HG02642 (cell line): ENCODE results near the gene C1orf105.
A peak's percentile ranks its signal among the peaks of the same experiment; 100 is the strongest.
"Not testable (repeated sequence)": the region's sequence is repeated elsewhere in the genome, so short reads cannot be mapped to it uniquely, and the experiment has no call there.

ENCODE experiments used
- ATAC-seq: cut with Tn5 transposase; IDR thresholded peaks from one replicate; pipeline ENCODE4 v1.9.1; 2021; ENCODE audit warnings: mild to moderate bottlenecking; ENCODE audit not compliant: unreplicated experiment, poor library complexity

C1orf105 gene

GRCh38 chr1:172480431-172480830 lies 59.9 kb downstream of the C1orf105 start:
- ATAC-seq: no peak

- ATAC-seq: peak; percentile 45
Observed at GRCh38 chr1:172482044-172482443, 61.6 kb downstream of the C1orf105 start.

- no peak for ATAC-seq
Observed at GRCh38 chr1:172483448-172483847, 63.0 kb downstream of the C1orf105 start.

- ATAC-seq: no peak
Observed at GRCh38 chr1:172484252-172484651, 63.8 kb downstream of the C1orf105 start.

- no peak for ATAC-seq
Observed at GRCh38 chr1:172485626-172486025, 65.1 kb downstream of the C1orf105 start.

GRCh38 chr1:172486805-172487454 lies 66.4 kb downstream of the C1orf105 start:
- no peak for ATAC-seq

- no peak for ATAC-seq
Observed at GRCh38 chr1:172487550-172487949, 67.1 kb downstream of the C1orf105 start.

- no peak for ATAC-seq
Observed at GRCh38 chr1:172488393-172488792, 67.9 kb downstream of the C1orf105 start.

- no peak for ATAC-seq
Observed at GRCh38 chr1:172489847-172490246, 69.4 kb downstream of the C1orf105 start.

GRCh38 chr1:172492421-172492820 lies 71.9 kb downstream of the C1orf105 start:
- ATAC-seq: no peak

- no peak for ATAC-seq
Observed at GRCh38 chr1:172494166-172494565, 73.7 kb downstream of the C1orf105 start.

GRCh38 chr1:172496127-172496526 lies 75.6 kb downstream of the C1orf105 start:
- ATAC-seq: not testable (repeated sequence)

- ATAC-seq: no peak
Observed at GRCh38 chr1:172496678-172497077, 76.2 kb downstream of the C1orf105 start.

- ATAC-seq: no peak
Observed at GRCh38 chr1:172497230-172497629, 76.7 kb downstream of the C1orf105 start.

- ATAC-seq: no peak
Observed at GRCh38 chr1:172498857-172499256, 78.4 kb downstream of the C1orf105 start.

GRCh38 chr1:172499636-172500141 lies 79.2 kb downstream of the C1orf105 start:
- no peak for ATAC-seq

GRCh38 chr1:172500207-172500606 lies 79.7 kb downstream of the C1orf105 start:
- no peak for ATAC-seq

GRCh38 chr1:172507741-172508140 lies 87.3 kb downstream of the C1orf105 start:
- ATAC-seq: no peak

- no peak for ATAC-seq
Observed at GRCh38 chr1:172510479-172510878, 90.0 kb downstream of the C1orf105 start.

GRCh38 chr1:172512591-172512990 lies 92.1 kb downstream of the C1orf105 start:
- ATAC-seq: no peak

- no peak for ATAC-seq
Observed at GRCh38 chr1:172513479-172513878, 93.0 kb downstream of the C1orf105 start.

- ATAC-seq: no peak
Observed at GRCh38 chr1:172514108-172514507, 93.6 kb downstream of the C1orf105 start.
